Endodermal cell (in vitro differentiated cells): Measurements from ENCODE around the gene PCNX1. TPM values are rescaled to one million over a fixed set of nuclear protein-coding genes. Genes with fewer than 3 reads are reported as not detected.

Experiments used
- DNase-seq: peaks from one replicate; pipeline ENCODE4 v3.0.0-alpha.2; 2017
- H3K27ac ChIP-seq: 2 replicates; pipeline ENCODE4 v1.5.1; 2013; ENCODE audit warnings: mild to moderate bottlenecking, low read depth, low read length, moderate library complexity
- H3K27me3 ChIP-seq: 2 replicates; pipeline ENCODE4 v1.6.1; 2013; ENCODE audit warnings: mild to moderate bottlenecking, low read length, moderate library complexity; ENCODE audit not compliant: insufficient read depth, control insufficient read depth, poor library complexity, severe bottlenecking
- H3K36me3 ChIP-seq: 2 replicates; pipeline ENCODE4 v1.7.0; 2013; ENCODE audit warnings: mild to moderate bottlenecking, low read length, moderate library complexity; ENCODE audit not compliant: control insufficient read depth, insufficient read depth
- H3K4me1 ChIP-seq: one replicate; pipeline ENCODE4 v1.7.0; 2013; ENCODE audit warnings: low read length; ENCODE audit not compliant: control insufficient read depth, insufficient read depth
- H3K4me3 ChIP-seq: 2 replicates; pipeline ENCODE4 v1.5.1; 2013; ENCODE audit warnings: mild to moderate bottlenecking, low read length, moderate library complexity
- H3K9ac ChIP-seq: 2 replicates; pipeline ENCODE4 v1.6.1; 2013; ENCODE audit warnings: mild to moderate bottlenecking, low read length, moderate library complexity; ENCODE audit not compliant: poor library complexity, severe bottlenecking; ENCODE audit errors: extremely low read depth
- H3K9me3 ChIP-seq: 2 replicates; pipeline ENCODE4 v1.6.1; 2013; ENCODE audit warnings: mild to moderate bottlenecking, low read length, moderate library complexity; ENCODE audit not compliant: control insufficient read depth
- H3K27ac Mint-ChIP-seq: 2 replicates; pipeline ENCODE4 v1.8.0; 2020; ENCODE audit warnings: mixed read lengths
- H3K27me3 Mint-ChIP-seq: 2 replicates; pipeline ENCODE4 v1.8.0; 2021; ENCODE audit warnings: mild to moderate bottlenecking, mixed read lengths; ENCODE audit not compliant: insufficient read depth
- H3K36me3 Mint-ChIP-seq: 2 replicates; pipeline ENCODE4 v1.8.0; 2020; ENCODE audit warnings: low read depth, mixed read lengths
- H3K4me1 Mint-ChIP-seq: 2 replicates; pipeline ENCODE4 v1.8.0; 2020; ENCODE audit warnings: mixed read lengths
- H3K4me3 Mint-ChIP-seq: 2 replicates; pipeline ENCODE4 v1.8.0; 2020; ENCODE audit warnings: mild to moderate bottlenecking, moderate library complexity, mixed read lengths
- H3K9me3 Mint-ChIP-seq: 2 replicates; pipeline ENCODE4 v1.8.0; 2020; ENCODE audit warnings: mild to moderate bottlenecking, mixed read lengths
- WGBS, 2 experiments: methylation state at CpG; one replicate each; pipeline versions ENCODE4 v1.1.5 to v1.1.7; 2013; ENCODE audit warnings: missing lambda C conversion rate in 2 of 2, mixed read lengths in 1 of 2; ENCODE audit not compliant: insufficient coverage in 1 of 2, insufficient read length in 1 of 2; 5-methylcytosine and 5-hydroxymethylcytosine counted together
- total RNA-seq, 2 donors: library from RNA; stranded (reverse); fragmentation: NEBNext Ultra II Directional in 1 of 2; extraction: Animal tissue kit (Norgen Biotek cat#: 25700) in 1 of 2; gene quantifications; 2 replicates in 1 of 2; 3 replicates in 1 of 2; pipeline ENCODE4 v1.2.1, GENCODE V29; 2021
- TF ChIP-seq, protein P1 (sequence below): fragments of 200-600 bp; sonication (generic); conservative IDR thresholded peaks from 2 replicates; pipeline ENCODE4 v1.5.0; 2021; ENCODE audit warnings: antibody characterized with exemption, mild to moderate bottlenecking

PCNX1 gene
- total RNA-seq, 2 donors from 2014 or later = 68.2 TPM

DNA sequence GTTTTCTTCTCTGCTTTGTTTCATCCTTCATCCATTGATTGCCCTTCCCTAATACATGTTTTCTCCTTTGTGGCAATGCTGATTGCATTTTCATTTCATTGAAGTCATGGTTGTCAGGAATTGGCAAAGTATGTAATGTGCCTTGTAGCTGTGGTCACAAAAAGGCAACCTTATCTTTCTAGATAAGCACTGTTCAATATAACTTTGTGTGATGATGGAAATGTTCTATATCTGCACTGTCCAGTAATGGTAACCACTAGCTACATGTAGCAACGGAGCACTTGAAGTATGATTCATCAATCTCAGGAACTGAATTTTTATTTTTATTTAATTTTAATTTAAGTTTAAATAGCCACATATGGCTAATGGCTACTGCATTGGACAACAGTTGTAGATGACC, 79.8 kb downstream of the PCNX1 start:
- WGBS, 2 experiments = 100% methylated on average over 1 of the region's 1 CpG; no CpG with 5 or more reads in 1 of the 2 experiments
- H3K9me3 ChIP-seq = no peaks in the 10 kb centered on the region
- no peaks in the 10 kb centered on the region for H3K4me1 ChIP-seq
- H3K36me3 ChIP-seq = peaks cover 30% of the 10 kb centered on the region
- no peaks in the 10 kb centered on the region for H3K27me3 ChIP-seq
- Mint-ChIP-seq H3K4me1 (no peaks in the 10 kb centered on the region), H3K27ac (no peak overlapping the region), H3K4me3 (no peak overlapping the region), H3K9me3 (no peaks in the 10 kb centered on the region), H3K36me3 (peaks cover 12% of the 10 kb centered on the region), H3K27me3 (no peaks in the 10 kb centered on the region)
- no peak overlapping the region for H3K4me3 ChIP-seq
- TF ChIP-seq, protein P1, sequence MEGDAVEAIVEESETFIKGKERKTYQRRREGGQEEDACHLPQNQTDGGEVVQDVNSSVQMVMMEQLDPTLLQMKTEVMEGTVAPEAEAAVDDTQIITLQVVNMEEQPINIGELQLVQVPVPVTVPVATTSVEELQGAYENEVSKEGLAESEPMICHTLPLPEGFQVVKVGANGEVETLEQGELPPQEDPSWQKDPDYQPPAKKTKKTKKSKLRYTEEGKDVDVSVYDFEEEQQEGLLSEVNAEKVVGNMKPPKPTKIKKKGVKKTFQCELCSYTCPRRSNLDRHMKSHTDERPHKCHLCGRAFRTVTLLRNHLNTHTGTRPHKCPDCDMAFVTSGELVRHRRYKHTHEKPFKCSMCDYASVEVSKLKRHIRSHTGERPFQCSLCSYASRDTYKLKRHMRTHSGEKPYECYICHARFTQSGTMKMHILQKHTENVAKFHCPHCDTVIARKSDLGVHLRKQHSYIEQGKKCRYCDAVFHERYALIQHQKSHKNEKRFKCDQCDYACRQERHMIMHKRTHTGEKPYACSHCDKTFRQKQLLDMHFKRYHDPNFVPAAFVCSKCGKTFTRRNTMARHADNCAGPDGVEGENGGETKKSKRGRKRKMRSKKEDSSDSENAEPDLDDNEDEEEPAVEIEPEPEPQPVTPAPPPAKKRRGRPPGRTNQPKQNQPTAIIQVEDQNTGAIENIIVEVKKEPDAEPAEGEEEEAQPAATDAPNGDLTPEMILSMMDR = no peak
- no peak for DNase-seq
- no peak overlapping the region for H3K27ac ChIP-seq
- H3K9ac ChIP-seq = no peak overlapping the region

DNA sequence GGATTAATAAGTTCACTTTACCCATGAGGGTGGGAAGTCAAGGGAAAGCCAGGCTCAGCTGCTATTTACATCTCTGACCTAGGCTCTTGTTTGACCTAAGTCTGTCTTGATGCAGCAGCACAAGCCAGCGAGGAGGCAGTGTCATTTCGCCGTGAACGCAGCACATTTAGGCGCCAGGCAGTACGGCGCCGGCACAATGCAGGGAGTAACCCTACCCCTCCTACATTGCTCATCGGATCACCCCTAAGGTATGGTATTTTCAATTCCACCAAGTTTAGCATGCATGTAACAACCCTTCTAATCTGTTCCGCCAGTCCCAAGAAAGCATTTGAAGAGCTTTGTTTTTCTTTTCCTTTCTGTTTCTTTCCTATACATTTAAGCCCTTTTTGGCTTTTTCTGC, 81.2 kb downstream of the PCNX1 start:
- peaks cover 26% of the 10 kb centered on the region for H3K36me3 ChIP-seq
- no peak overlapping the region for H3K4me3 ChIP-seq
- H3K9me3 ChIP-seq = no peaks in the 10 kb centered on the region
- H3K27me3 ChIP-seq = no peaks in the 10 kb centered on the region
- Mint-ChIP-seq H3K36me3 (peaks cover 10% of the 10 kb centered on the region), H3K4me1 (no peaks in the 10 kb centered on the region), H3K4me3 (no peak overlapping the region), H3K27ac (no peak overlapping the region), H3K27me3 (no peaks in the 10 kb centered on the region), H3K9me3 (no peaks in the 10 kb centered on the region)
- H3K9ac ChIP-seq = no peak overlapping the region
- TF ChIP-seq, protein P1 = no peak
- H3K4me1 ChIP-seq = no peaks in the 10 kb centered on the region
- H3K27ac ChIP-seq = no peak overlapping the region
- peak; percentile 45 for DNase-seq
- WGBS, 2 experiments = 94 to 95% methylated on average over 8 to 10 of the region's 10 CpGs

DNA sequence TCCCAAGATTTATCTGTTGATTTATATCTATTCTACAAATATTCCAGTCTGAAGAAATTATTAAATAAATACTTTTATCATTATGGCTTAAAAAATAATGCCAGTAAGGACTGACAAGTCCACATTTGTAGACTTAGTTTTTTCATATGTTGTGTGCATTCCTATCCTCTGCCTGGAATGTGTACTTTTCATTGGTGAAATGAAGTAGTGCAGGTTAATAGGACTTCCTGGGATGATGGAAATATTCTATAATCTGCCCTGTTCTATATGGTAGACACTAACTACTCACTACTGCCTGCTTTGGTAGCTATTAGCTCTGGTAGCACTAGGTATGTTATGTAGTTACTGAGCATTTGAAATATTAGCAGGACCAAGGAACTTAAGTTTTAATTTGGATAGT, 86.7 kb downstream of the PCNX1 start:
- H3K4me3 Mint-ChIP-seq = no peak overlapping the region
- no peaks in the 10 kb centered on the region for H3K9me3 Mint-ChIP-seq
- H3K4me1 ChIP-seq = no peaks in the 10 kb centered on the region
- no peak for DNase-seq
- no peak overlapping the region for H3K27ac Mint-ChIP-seq
- H3K4me1 Mint-ChIP-seq = peaks cover 4% of the 10 kb centered on the region
- no peaks in the 10 kb centered on the region for H3K9me3 ChIP-seq
- H3K36me3 Mint-ChIP-seq = peaks cover 20% of the 10 kb centered on the region
- no peak overlapping the region for H3K4me3 ChIP-seq
- peaks cover 17% of the 10 kb centered on the region for H3K36me3 ChIP-seq
- no peaks in the 10 kb centered on the region for H3K27me3 Mint-ChIP-seq
- no peak overlapping the region for H3K27ac ChIP-seq
- no peaks in the 10 kb centered on the region for H3K27me3 ChIP-seq
- TF ChIP-seq, protein P1 = no peak
- no peak overlapping the region for H3K9ac ChIP-seq
